Keratinocyte (primary cell): ENCODE results near the gene TYW1. TPM values are rescaled to one million over a fixed set of nuclear protein-coding genes. Genes with fewer than 3 reads are reported as not detected.
"Not testable (repeated sequence)": the region's sequence is repeated elsewhere in the genome, so short reads cannot be mapped to it uniquely, and the experiment has no call there.

Experiments used
- DNase-seq: peaks from one replicate; pipeline ENCODE4 v3.0.0-alpha.2; 2011; ENCODE audit warnings: low read depth, missing footprints, low spot score
- FAIRE-seq: peaks from 2 replicates; lab custom pipeline; 2011; peaks lifted over from hg19 to GRCh38; lab: Jason Lieb, UNC
- H2AFZ ChIP-seq: 2 replicates; pipeline ENCODE4 v1.6.0; 2012; ENCODE audit warnings: low read length, control low read depth, inconsistent platforms; ENCODE audit not compliant: control insufficient read depth
- H3K27ac ChIP-seq: 2 replicates; pipeline ENCODE4 v1.5.1; 2011; ENCODE audit warnings: low read length; ENCODE audit not compliant: control insufficient read depth, insufficient read depth
- H3K27me3 ChIP-seq: 3 replicates; pipeline ENCODE4 v1.6.0; 2011; ENCODE audit warnings: low read length; ENCODE audit not compliant: control insufficient read depth, insufficient read depth; ENCODE audit errors: extremely low read depth
- H3K36me3 ChIP-seq, 2 experiments: 2 replicates in 1 of 2; 3 replicates in 1 of 2; pipeline ENCODE4 v1.5.1; 2011; ENCODE audit warnings: low read length in 2 of 2, mild to moderate bottlenecking in 1 of 2; ENCODE audit not compliant: control insufficient read depth in 2 of 2, insufficient read depth in 2 of 2; ENCODE audit errors: extremely low read depth in 1 of 2
- H3K4me1 ChIP-seq: 3 replicates; pipeline ENCODE4 v1.5.1; 2011; ENCODE audit warnings: low read length; ENCODE audit not compliant: control insufficient read depth, insufficient read depth; ENCODE audit errors: extremely low read depth
- H3K4me2 ChIP-seq: 3 replicates; pipeline ENCODE4 v1.6.0; 2011; ENCODE audit warnings: low read depth, low read length; ENCODE audit not compliant: control insufficient read depth, insufficient read depth; ENCODE audit errors: extremely low read depth
- H3K4me3 ChIP-seq, 3 experiments: fragments of 200-600 bp in 1 of 3; sonication (generic) in 1 of 3; 2 replicates in 2 of 3; 3 replicates in 1 of 3; pipeline ENCODE4 v1.5.1; 2011 to 2016; ENCODE audit warnings: low read length in 3 of 3, mild to moderate bottlenecking in 3 of 3, control low read depth in 2 of 3, inconsistent platforms in 1 of 3, low read depth in 1 of 3, mixed read lengths in 1 of 3, mixed run types in 1 of 3, moderate library complexity in 1 of 3; ENCODE audit not compliant: control insufficient read depth in 2 of 3, insufficient read depth in 2 of 3; ENCODE audit errors: extremely low read depth in 1 of 3
- H3K79me2 ChIP-seq: 2 replicates; pipeline ENCODE4 v1.6.0; 2012; ENCODE audit warnings: low read length; ENCODE audit not compliant: control insufficient read depth, insufficient read depth
- H3K9ac ChIP-seq: 3 replicates; pipeline ENCODE4 v1.6.0; 2011; ENCODE audit warnings: low read length; ENCODE audit not compliant: control insufficient read depth, insufficient read depth; ENCODE audit errors: extremely low read depth
- H3K9me1 ChIP-seq: 3 replicates; pipeline ENCODE4 v1.6.0; 2011; ENCODE audit warnings: low read length; ENCODE audit not compliant: control insufficient read depth, insufficient read depth; ENCODE audit errors: extremely low read depth
- H3K9me3 ChIP-seq: 2 replicates; pipeline ENCODE4 v1.5.1; 2012; ENCODE audit warnings: low read depth, low read length; ENCODE audit not compliant: control insufficient read depth
- H4K20me1 ChIP-seq: 3 replicates; pipeline ENCODE4 v1.6.0; 2011; ENCODE audit warnings: low read length; ENCODE audit not compliant: control insufficient read depth, insufficient read depth; ENCODE audit errors: extremely low read depth
- CTCF ChIP-seq, 3 experiments: IDR thresholded peaks in 1 of 3; conservative IDR thresholded peaks in 1 of 3; optimal IDR thresholded peaks in 1 of 3; 2 replicates in 2 of 3; 3 replicates in 1 of 3; pipeline versions ENCODE3 to v1.5.1; 2011; ENCODE audit warnings: low read length in 3 of 3, mild to moderate bottlenecking in 3 of 3, moderate library complexity in 2 of 3, control low read depth in 1 of 3, inconsistent platforms in 1 of 3; ENCODE audit not compliant: insufficient read depth in 2 of 3; ENCODE audit errors: extremely low read depth in 1 of 3
- EZH2 ChIP-seq: IDR thresholded peaks from one replicate; pipeline ENCODE4 v1.6.1; 2012; ENCODE audit warnings: inconsistent platforms, mild to moderate bottlenecking, low read length, moderate library complexity
- dilution Hi-C: fragments of 300-500 bp; cut with MboI; formaldehyde crosslinking; loops from one replicate; pipeline ENCODE4 v1.7.0; 2020; ENCODE audit warnings: low sequenced_read_pairs; ENCODE audit not compliant: extremely low pct_ligation_motif_present
- polyA plus RNA-seq, 5 experiments: library from polyadenylated mRNA; depleted of rRNA in 3 of 5; stranded (reverse) in 3 of 5; stranded (forward) in 1 of 5; unstranded in 1 of 5; fragments of >200 nt; gene quantifications; 1 replicate in 1 of 5; 2 replicates in 3 of 5; 3 replicates in 1 of 5; pipeline versions ENCODE4 v1.2.1 to v1.2.3, GENCODE V29; 2011 to 2012; ENCODE audit warnings: missing spikeins in 2 of 5, low read depth in 1 of 5, low replicate concordance in 1 of 5

TYW1 gene
- polyA plus RNA-seq, 1 donor (not counting 4 experiments of a cell fraction or from before 2014, with no cell fraction given) = 16.4 TPM

GRCh38 chr7:67056683-67057082 is 60.0 kb downstream of the TYW1 start:
- dilution Hi-C loops = no loop called here
- no peaks in the 10 kb centered on the region for H4K20me1 ChIP-seq
- TF ChIP-seq EZH2 = no peak
- no peak for TF ChIP-seq CTCF (optimal IDR thresholded peaks at IDR 0.05 in 1 of 3, IDR thresholded peaks at IDR 0.05 in 1 of 3, conservative IDR thresholded peaks at IDR 0.05 in 1 of 3; ENCODE audit: extremely low read depth in 1 of 3, insufficient read depth in 2 of 3, low read length in 3 of 3)

DNA sequence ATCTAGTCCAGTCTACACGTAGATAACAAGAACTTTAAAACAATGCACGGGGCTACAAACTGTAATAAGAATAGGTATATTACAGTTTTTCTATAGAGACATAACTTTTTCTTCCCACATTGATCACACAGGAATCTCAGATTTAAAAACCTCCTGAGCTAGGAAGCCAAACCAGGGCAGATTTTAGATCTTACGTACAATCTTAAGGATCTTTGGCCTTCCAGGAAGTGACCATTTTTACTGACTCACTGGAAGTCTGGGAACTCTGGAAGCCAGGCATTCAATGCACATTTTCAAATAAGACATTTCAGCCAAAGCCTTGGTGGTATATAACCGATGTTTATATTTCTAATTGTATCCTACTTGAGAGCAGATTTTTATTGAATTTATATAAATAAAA is 64.7 kb downstream of the TYW1 start:
- FAIRE-seq = peak; percentile 9
- dilution Hi-C loops = not testable (repeated sequence)

More at GRCh38 chr7:67056683-67057082, 60.0 kb downstream of the TYW1 start:
- Histone ChIP-seq H2AFZ (no peak overlapping the region), H3K4me1 (no peaks in the 10 kb centered on the region), H3K9me1 (no peaks in the 10 kb centered on the region), H3K36me3 (no peaks in the 10 kb centered on the region), H3K4me2 (no peak overlapping the region), H3K27me3 (no peaks in the 10 kb centered on the region), H3K9ac (no peak overlapping the region), H3K9me3 (no peaks in the 10 kb centered on the region), H3K79me2 (no peaks in the 10 kb centered on the region), H3K4me3 (no peak overlapping the region), H3K27ac (no peak overlapping the region)
- FAIRE-seq (no peak), DNase-seq (no peak)

DNA sequence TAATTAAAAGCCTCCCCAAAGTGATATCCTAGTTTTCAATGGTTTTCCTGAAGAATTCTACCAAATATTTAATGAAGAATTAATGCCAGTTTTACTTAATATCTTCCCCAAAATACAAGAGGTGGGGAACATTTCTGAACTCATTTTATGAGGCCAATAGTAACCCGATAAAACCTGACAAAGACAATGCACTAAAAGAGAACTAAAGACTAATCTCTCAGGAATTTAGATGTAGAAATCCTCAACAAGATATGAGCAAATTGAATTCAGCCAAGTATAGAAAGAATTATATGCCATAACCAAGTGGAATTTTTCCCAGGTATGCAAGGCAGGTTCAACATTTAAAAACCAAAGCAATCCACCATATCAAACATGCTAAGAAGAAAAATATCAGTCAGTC is 66.2 kb downstream of the TYW1 start:
- H3K9me1 ChIP-seq, dilution Hi-C loops, DNase-seq, H2AFZ ChIP-seq, H3K4me2 ChIP-seq, H3K4me3 ChIP-seq, H3K4me1 ChIP-seq, FAIRE-seq, H3K36me3 ChIP-seq, H3K27ac ChIP-seq, H3K9me3 ChIP-seq, H4K20me1 ChIP-seq, H3K27me3 ChIP-seq, H3K79me2 ChIP-seq, H3K9ac ChIP-seq: not testable (repeated sequence)

More for the DNA sequence above, 64.7 kb downstream of the TYW1 start:
- not testable (repeated sequence) for H2AFZ ChIP-seq, H3K4me2 ChIP-seq, H3K4me1 ChIP-seq, H3K79me2 ChIP-seq, H3K9ac ChIP-seq, DNase-seq, H4K20me1 ChIP-seq, H3K27ac ChIP-seq, H3K9me1 ChIP-seq, H3K36me3 ChIP-seq, H3K4me3 ChIP-seq, H3K27me3 ChIP-seq, H3K9me3 ChIP-seq

DNA sequence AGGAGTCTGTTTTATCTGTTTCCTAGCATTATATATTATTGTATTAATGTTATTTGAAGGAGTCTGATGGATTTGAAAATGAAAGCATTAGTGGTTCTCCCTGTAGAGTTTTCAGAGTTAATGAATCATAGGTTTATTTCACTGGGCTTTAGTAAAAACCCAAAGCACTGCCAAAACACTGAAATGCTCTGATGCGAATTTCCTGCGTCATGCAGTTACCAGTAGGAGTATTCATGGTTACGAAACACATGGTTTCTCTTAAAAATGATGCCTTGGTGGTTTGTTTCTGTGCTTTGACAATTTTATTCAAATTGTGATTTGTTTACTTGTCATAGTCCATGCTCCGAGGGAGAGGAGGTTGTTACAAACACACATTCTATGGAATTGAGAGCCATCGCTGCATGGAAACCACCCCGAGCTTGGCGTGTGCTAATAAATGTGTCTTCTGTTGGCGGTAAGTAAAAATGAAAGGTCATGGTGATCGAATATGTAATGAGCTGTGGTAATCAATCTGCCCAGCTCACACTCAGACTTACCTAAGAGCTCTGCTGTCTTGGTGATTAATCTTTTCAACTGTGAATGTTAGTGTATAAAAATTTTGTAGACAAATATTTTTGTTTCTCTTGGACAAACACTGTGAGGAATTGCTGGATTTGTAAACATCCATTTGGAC is 70.5 kb downstream of the TYW1 start:
- H3K27me3 ChIP-seq, H3K4me3 ChIP-seq, DNase-seq, FAIRE-seq, H3K36me3 ChIP-seq, dilution Hi-C loops, H4K20me1 ChIP-seq, H3K4me1 ChIP-seq, H3K9me3 ChIP-seq, H2AFZ ChIP-seq, H3K27ac ChIP-seq, H3K9me1 ChIP-seq, H3K4me2 ChIP-seq, H3K79me2 ChIP-seq, H3K9ac ChIP-seq: not testable (repeated sequence)
